ENCODE data around the gene CCDC150. TPM values are rescaled to one million over a fixed set of nuclear protein-coding genes. Genes with fewer than 3 reads are reported as not detected.

Gene CCDC150
- total and polyA plus RNA-seq, 9 of the 15 experiments (the other 6 are each of a cell fraction or from before 2014, with no cell fraction given), result 4.4 to 23.1 (median 11.3) TPM

GRCh38 chr2:196639180-196640030 lies at the start of gene CCDC150 (continued):
- TF ChIP-seq CTCF (IDR thresholded peaks at IDR 0.05 in 2 of 3, conservative IDR thresholded peaks at IDR 0.05 in 1 of 3; ENCODE audit: insufficient read depth in 2 of 3, low read depth in 1 of 3, low read length in 3 of 3) (peak; percentile 27 to 40 (median 30); a peak in 3 of 6 replicates), CHD1 (IDR thresholded peaks at IDR 0.05; ENCODE audit: low read length) (no peak), ZBTB12 (CRISPR knock-in tag; IDR thresholded peaks at IDR 0.05) (peak; percentile 85), MED1 (CRISPR knock-in tag; IDR thresholded peaks at IDR 0.05; ENCODE audit: borderline replicate concordance) (no peak), CBX1 (IDR thresholded peaks at IDR 0.05; ENCODE audit: low read depth) (no peak), HDAC1 (IDR thresholded peaks at IDR 0.05) (peak in 1 of 2 experiments; percentile 80; a peak in 1 of 4 replicates), HNRNPLL (IDR thresholded peaks at IDR 0.05; ENCODE audit: low read depth, low read length, poor library complexity, severe bottlenecking) (peak; percentile 54), LEF1 (IDR thresholded peaks at IDR 0.05) (no peak), YY1 (IDR thresholded peaks at IDR 0.05; ENCODE audit: borderline replicate concordance in 1 of 3, control insufficient read depth in 1 of 3, extremely low read depth in 1 of 3, insufficient read depth in 3 of 3, insufficient read length in 1 of 3, insufficient replicate concordance in 2 of 3, low read depth in 1 of 3, low read length in 2 of 3) (peak; percentile 66 to 96 (median 95)), HNRNPL (IDR thresholded peaks at IDR 0.05; ENCODE audit: low read depth, low read length) (no peak), L3MBTL2 (IDR thresholded peaks at IDR 0.05) (peak; percentile 80), ZNF766 (CRISPR knock-in tag; conservative IDR thresholded peaks at IDR 0.05) (peak; percentile 66), FOXJ3 (CRISPR knock-in tag; IDR thresholded peaks at IDR 0.05) (no peak), MEIS2 (IDR thresholded peaks at IDR 0.05; ENCODE audit: partially characterized antibody) (peak; percentile 73), TAL1 (IDR thresholded peaks at IDR 0.05) (no peak), TSC22D4 (tag; IDR thresholded peaks at IDR 0.05) (no peak), ID3 (CRISPR knock-in tag; IDR thresholded peaks at IDR 0.05) (no peak), ID3 (tag; IDR thresholded peaks at IDR 0.05) (no peak), ETV1 (tag; conservative IDR thresholded peaks at IDR 0.05; ENCODE audit: low read depth) (peak; percentile 80), TEAD4 (IDR thresholded peaks at IDR 0.05; ENCODE audit: low read length) (peak; percentile 10; the same call in 1 of the 2 replicates), TEAD4 (CRISPR knock-in tag; IDR thresholded peaks at IDR 0.05; ENCODE audit: borderline replicate concordance) (no peak), POLR2G (IDR thresholded peaks at IDR 0.05; ENCODE audit: low read depth, low read length) (peak; percentile 90), MTF1 (CRISPR knock-in tag; IDR thresholded peaks at IDR 0.05; ENCODE audit: borderline replicate concordance) (no peak), IFI16 (CRISPR knock-in tag; IDR thresholded peaks at IDR 0.05) (no peak)

Measured in K562 (cell line).